Natural killer cell (primary cell): Measurements from ENCODE around the gene MYH8. TPM values are rescaled to one million over a fixed set of nuclear protein-coding genes. Genes with fewer than 3 reads are reported as not detected.

Experiments
- ATAC-seq, 3 donors: fragments of 150-1000 bp in 2 of 3; fragments of 200-7000 bp in 1 of 3; cut with Tn5 transposase; 1 replicate in 1 of 3; 2 replicates in 2 of 3; pipeline ENCODE4 v1.10.0; 2021; ENCODE audit warnings: mild to moderate bottlenecking in 2 of 3, moderate library complexity in 2 of 3
- DNase-seq, 2 donors: peaks; one replicate each; pipeline versions ENCODE4 v3.0.0 to v3.0.0-alpha.2; 2013 to 2021; ENCODE audit warnings: mixed read lengths in 1 of 2
- H3K27ac ChIP-seq: one replicate; pipeline ENCODE4 v1.5.1; 2013; ENCODE audit warnings: mild to moderate bottlenecking, low read length
- H3K27me3 ChIP-seq: one replicate; pipeline ENCODE4 v1.6.1; 2013; ENCODE audit warnings: low read length; ENCODE audit not compliant: control insufficient read depth, insufficient read depth
- H3K36me3 ChIP-seq: one replicate; pipeline ENCODE4 v1.6.1; 2013; ENCODE audit warnings: low read length; ENCODE audit not compliant: control insufficient read depth, insufficient read depth
- H3K4me1 ChIP-seq: one replicate; pipeline ENCODE4 v1.6.1; 2013; ENCODE audit warnings: low read length; ENCODE audit not compliant: control insufficient read depth, insufficient read depth
- H3K4me3 ChIP-seq: one replicate; pipeline ENCODE4 v1.5.1; 2013; ENCODE audit warnings: low read length
- H3K9me3 ChIP-seq: one replicate; pipeline ENCODE4 v1.6.1; 2013; ENCODE audit warnings: low read length; ENCODE audit not compliant: control insufficient read depth, insufficient read depth
- H3K27ac Mint-ChIP-seq, 2 donors: one replicate each; pipeline ENCODE4 v1.8.0; 2022; ENCODE audit warnings: mild to moderate bottlenecking in 2 of 2, mixed read lengths in 2 of 2, moderate library complexity in 1 of 2
- H3K27me3 Mint-ChIP-seq, 2 donors: one replicate each; pipeline ENCODE4 v1.8.0; 2022; ENCODE audit warnings: low read depth in 2 of 2, mixed read lengths in 2 of 2
- H3K36me3 Mint-ChIP-seq: one replicate; pipeline ENCODE4 v1.8.0; 2022; ENCODE audit warnings: mixed read lengths
- H3K4me1 Mint-ChIP-seq, 2 donors: one replicate each; pipeline ENCODE4 v1.8.0; 2022; ENCODE audit warnings: mixed read lengths in 2 of 2
- H3K4me3 Mint-ChIP-seq: one replicate; pipeline ENCODE4 v1.8.0; 2022; ENCODE audit warnings: mild to moderate bottlenecking, moderate library complexity, mixed read lengths
- H3K9me3 Mint-ChIP-seq, 2 donors: one replicate each; pipeline ENCODE4 v1.8.0; 2022; ENCODE audit warnings: mixed read lengths in 2 of 2
- CTCF ChIP-seq: fragments of 200-600 bp; IDR thresholded peaks from one replicate; pipeline ENCODE4 v1.8.0; 2022; ENCODE audit warnings: antibody characterized with exemption
- WGBS: methylation state at CpG from one replicate; pipeline ENCODE4 v1.1.7; 2013; ENCODE audit warnings: missing lambda C conversion rate; ENCODE audit not compliant: insufficient coverage; 5-methylcytosine and 5-hydroxymethylcytosine counted together
- intact Hi-C: fragments of 100-400 bp; cut with micrococcal nuclease; formaldehyde crosslinking; loops from one replicate; pipeline ENCODE4 v1.14.2; 2022
- total RNA-seq, 4 donors: library from RNA; stranded (reverse); fragments of 120-200 nt in 1 of 4; gene quantifications; one replicate each; pipeline versions ENCODE4 v1.2.3 to v1.2.4, GENCODE V29; 2013 to 2022

The MYH8 gene
- total RNA-seq, 3 donors from 2014 or later (not counting 1 experiment from before 2014, with no cell fraction given): not detected

- Mint-ChIP-seq H3K27me3 (peaks cover 16 to 36% of the 10 kb centered on the region in 2 donors), H3K4me1 (no peaks in the 10 kb centered on the region), H3K27ac (no peak overlapping the region), H3K9me3 (no peaks in the 10 kb centered on the region), H3K36me3 (no peaks in the 10 kb centered on the region), H3K4me3 (no peak overlapping the region)
- no peak overlapping the region for H3K4me3 ChIP-seq
- no peaks in the 10 kb centered on the region for H3K4me1 ChIP-seq
- no peaks in the 10 kb centered on the region for H3K9me3 ChIP-seq
- TF ChIP-seq CTCF: no peak
- H3K27ac ChIP-seq: no peak overlapping the region
- H3K36me3 ChIP-seq: no peaks in the 10 kb centered on the region
- DNase-seq: no peak
- 50% methylated on average over 1 of the region's 2 CpGs for WGBS
- peaks cover 3% of the 10 kb centered on the region for H3K27me3 ChIP-seq
- intact Hi-C loops: no loop called here
- no peak for ATAC-seq
Observed at GRCh38 chr17:10421211-10421610, 539 bp downstream of the MYH8 start.

- no CpG with 5 or more reads among the region's 2 CpGs for WGBS
- Histone ChIP-seq H3K27me3 (peaks cover 3% of the 10 kb centered on the region), H3K4me1 (no peaks in the 10 kb centered on the region), H3K9me3 (no peaks in the 10 kb centered on the region), H3K36me3 (no peaks in the 10 kb centered on the region), H3K4me3 (no peak overlapping the region), H3K27ac (no peak overlapping the region)
- peaks cover 18 to 39% of the 10 kb centered on the region in 2 donors for H3K27me3 Mint-ChIP-seq
- H3K27ac Mint-ChIP-seq: no peak overlapping the region
- H3K9me3 Mint-ChIP-seq: no peaks in the 10 kb centered on the region
- H3K4me1 Mint-ChIP-seq: no peaks in the 10 kb centered on the region
- intact Hi-C loops: no loop called here
- ATAC-seq: no peak
- H3K4me3 Mint-ChIP-seq: no peak overlapping the region
- H3K36me3 Mint-ChIP-seq: no peaks in the 10 kb centered on the region
- DNase-seq: no peak
- no peak for TF ChIP-seq CTCF
Observed at GRCh38 chr17:10420811-10421210, 939 bp downstream of the MYH8 start.

GRCh38 chr17:10417431-10417830 lies 4.3 kb downstream of the MYH8 start:
- Mint-ChIP-seq H3K27ac (no peak overlapping the region), H3K4me1 (no peaks in the 10 kb centered on the region), H3K36me3 (no peaks in the 10 kb centered on the region), H3K27me3 (peaks cover 21 to 56% of the 10 kb centered on the region in 2 donors), H3K9me3 (no peaks in the 10 kb centered on the region), H3K4me3 (no peak overlapping the region)
- TF ChIP-seq CTCF: no peak
- peaks cover 6% of the 10 kb centered on the region for H3K27me3 ChIP-seq
- H3K4me1 ChIP-seq: no peaks in the 10 kb centered on the region
- 90% methylated on average over 3 of the region's 3 CpGs for WGBS
- no peak overlapping the region for H3K4me3 ChIP-seq
- H3K9me3 ChIP-seq: no peaks in the 10 kb centered on the region
- intact Hi-C loops: no loop called here
- H3K27ac ChIP-seq: no peak overlapping the region
- H3K36me3 ChIP-seq: no peaks in the 10 kb centered on the region
- ATAC-seq (no peak), DNase-seq (no peak)

- Mint-ChIP-seq H3K9me3 (no peaks in the 10 kb centered on the region), H3K4me1 (no peaks in the 10 kb centered on the region), H3K4me3 (no peak overlapping the region), H3K27ac (no peak overlapping the region), H3K27me3 (peaks cover 20 to 55% of the 10 kb centered on the region in 2 donors), H3K36me3 (no peaks in the 10 kb centered on the region)
- no peaks in the 10 kb centered on the region for H3K36me3 ChIP-seq
- ATAC-seq (no peak), DNase-seq (no peak)
- H3K27me3 ChIP-seq: peaks cover 6% of the 10 kb centered on the region
- no peaks in the 10 kb centered on the region for H3K9me3 ChIP-seq
- 82% methylated on average over 4 of the region's 4 CpGs for WGBS
- H3K27ac ChIP-seq: no peak overlapping the region
- intact Hi-C loops: no loop called here
- H3K4me1 ChIP-seq: no peaks in the 10 kb centered on the region
- TF ChIP-seq CTCF: no peak
- no peak overlapping the region for H3K4me3 ChIP-seq
Observed at GRCh38 chr17:10415161-10415560, 6.6 kb downstream of the MYH8 start.
